Ramos (cell line): ENCODE results near the gene ZNF609.

Experiments
- in situ Hi-C: fragments of 300-500 bp; cut with MboI; formaldehyde crosslinking; loops from one replicate; pipeline ENCODE4 v1.14.3; 2022; ENCODE audit warnings: low sequenced_read_pairs; ENCODE audit not compliant: unreplicated experiment

ZNF609 gene

DNA sequence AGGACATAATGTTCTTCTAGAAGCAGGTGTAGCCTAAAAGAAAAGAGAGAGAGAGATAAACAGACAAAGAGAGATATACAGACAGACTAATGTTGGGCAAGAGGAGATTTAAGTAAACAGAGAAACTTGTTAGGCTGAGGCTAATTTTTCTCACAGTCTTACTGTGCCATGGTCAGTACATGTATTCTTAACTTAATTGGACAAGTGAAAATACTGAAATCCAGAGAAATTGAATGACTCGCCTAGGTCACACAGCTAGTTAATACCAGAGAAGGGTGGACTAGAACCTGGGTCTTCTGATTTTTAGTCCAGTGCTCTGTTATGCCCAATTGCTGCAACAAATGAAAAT, 6.7 kb upstream of the ZNF609 start:
- in situ Hi-C loops, result no loop called here

DNA sequence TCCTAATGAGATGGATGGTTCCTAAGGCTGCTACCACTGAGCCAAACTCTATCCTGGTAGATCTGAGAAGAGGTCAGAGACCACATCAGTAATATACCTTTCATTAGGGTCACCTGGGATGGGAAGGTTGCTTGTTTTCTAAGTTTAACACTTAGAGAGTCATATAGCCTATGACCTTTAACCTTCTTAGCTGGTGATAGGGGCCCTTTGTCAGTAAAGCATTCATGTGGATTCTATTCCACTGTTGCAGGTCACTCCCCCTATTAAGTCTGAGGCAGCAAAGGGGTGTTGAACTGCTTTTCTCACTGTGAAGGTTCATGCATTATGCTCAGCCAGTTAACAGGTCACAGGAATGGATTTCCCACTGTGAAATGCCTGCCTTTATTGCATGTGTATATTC, 6.1 kb upstream of the ZNF609 start:
- in situ Hi-C loops, result no loop called here

DNA sequence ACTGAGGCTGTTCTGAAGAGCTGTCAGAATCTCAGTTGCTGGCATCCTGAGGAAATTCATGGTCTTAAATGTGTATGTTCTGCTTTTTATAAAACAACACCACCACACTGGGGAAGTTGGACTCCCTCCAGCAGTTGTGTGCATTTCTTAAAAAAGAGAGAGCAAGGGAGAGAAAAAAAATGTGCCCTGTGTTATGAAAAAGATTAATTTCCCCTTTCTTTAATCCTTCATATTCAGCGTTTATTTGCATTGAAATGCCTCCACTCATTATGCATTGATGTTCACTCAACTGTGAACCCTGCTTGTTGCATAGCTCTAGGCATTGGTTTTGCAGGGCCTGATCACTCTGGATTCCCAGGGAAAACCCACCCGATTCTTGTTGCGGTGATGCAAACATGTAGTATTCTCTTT, 4.4 kb upstream of the ZNF609 start:
- in situ Hi-C loops, result no loop called here

- in situ Hi-C loops, result no loop called here
Measured at GRCh38 chr15:64456634-64457108, 3.7 kb upstream of the ZNF609 start.

DNA sequence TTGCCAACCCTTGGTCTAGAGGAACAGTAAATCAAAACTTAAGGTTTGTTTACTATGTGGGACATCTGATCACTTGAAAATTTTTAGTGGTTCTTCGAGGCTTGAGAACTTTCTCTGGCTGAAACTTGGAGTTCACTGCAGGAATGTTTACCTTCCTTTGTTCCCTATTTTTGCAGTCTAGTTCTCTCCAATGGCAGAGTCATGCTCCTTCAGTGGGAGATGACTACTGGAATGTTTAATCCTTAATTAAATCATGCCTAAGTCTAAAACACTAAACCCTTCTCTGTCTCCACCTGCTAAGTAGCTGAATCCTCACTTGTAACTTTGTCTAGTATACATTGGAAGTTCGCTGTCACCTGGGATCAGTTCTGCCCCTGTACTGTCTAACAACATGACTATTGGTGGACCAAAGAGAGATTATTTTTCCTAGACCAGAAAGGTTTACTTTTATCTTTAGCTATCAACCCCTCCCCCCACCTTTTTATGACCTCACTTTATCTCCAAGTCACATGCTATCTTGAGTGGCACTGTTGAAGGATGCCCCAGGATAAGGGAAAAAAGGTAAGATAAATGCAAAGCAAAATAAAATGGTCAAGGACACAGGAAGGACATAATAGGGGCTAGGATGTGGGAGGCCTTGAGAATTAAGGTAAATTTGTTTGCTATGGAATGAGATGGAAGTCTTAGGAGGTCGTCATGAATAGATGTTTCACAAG, 1.2 kb upstream of the ZNF609 start:
- in situ Hi-C loops, result no loop called here

- in situ Hi-C loops, result no loop called here
Measured at GRCh38 chr15:64460724-64461720, 644 bp downstream of the ZNF609 start.

DNA sequence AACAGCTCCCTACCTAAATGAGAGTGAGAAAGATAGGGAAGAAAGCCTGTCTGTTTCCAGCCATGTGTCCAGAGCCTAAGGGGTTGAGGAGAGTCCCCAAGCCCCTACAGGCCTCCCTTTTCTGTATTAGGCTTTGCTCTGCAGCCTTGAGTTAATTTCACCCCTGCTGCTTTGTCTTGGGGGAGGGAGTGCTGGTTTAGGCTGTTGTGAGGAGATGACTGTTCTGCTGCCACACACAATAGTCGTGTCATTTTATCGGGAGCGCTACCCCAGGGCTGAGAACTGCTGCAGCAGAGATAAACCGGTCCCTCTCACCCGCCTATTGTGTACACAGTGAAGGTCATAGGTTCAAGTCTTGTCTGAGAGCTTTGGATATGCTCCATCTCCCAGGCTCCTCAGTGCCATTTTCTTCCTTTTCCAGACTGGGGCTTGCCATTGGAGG, 1.4 kb downstream of the ZNF609 start:
- in situ Hi-C loops, result no loop called here

GRCh38 chr15:64462492-64462891, 2.1 kb downstream of the ZNF609 start:
- in situ Hi-C loops, result no loop called here

- in situ Hi-C loops, result no loop called here
Measured at GRCh38 chr15:64464276-64465005, 4.1 kb downstream of the ZNF609 start.

GRCh38 chr15:64466408-64467141, 6.2 kb downstream of the ZNF609 start:
- in situ Hi-C loops, result no loop called here

DNA sequence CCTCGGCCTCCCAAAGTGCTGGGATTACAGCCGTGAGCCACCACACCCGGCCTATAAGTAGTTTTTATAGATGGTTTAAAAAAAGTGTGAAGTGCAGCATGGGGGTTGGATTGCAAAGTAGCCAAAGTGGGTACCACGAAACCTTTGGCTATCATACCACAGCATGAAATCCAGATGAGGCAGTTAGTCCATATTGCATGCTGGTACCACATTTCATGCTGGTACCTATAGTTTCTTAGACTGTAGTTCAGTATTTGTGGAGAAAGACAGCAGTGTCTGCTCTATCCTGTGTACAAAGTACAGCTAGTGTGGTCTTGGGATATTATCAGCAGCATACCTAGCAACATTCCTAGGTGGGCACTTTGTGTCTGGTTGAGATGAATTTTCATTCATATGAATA, 11.8 kb downstream of the ZNF609 start:
- in situ Hi-C loops, result no loop called here

DNA sequence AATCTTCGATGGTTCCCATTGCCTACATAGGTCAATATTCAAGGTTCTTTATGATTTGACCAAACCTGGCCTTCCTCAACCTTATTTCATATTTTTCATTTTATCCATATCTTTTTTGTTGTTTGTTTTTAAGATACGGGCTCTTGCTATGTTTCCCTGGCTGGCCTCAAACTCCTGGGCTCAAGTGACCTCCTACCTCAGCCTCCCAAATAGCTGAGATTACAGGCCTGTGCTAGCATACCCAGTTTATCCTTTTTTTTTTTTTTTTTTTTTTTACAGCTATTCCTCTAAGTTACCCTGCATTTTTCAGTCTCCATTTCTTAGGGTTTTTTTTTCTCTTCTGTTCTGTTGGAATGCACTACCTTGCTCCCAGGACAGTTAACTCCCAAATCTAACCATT, 14.5 kb downstream of the ZNF609 start:
- in situ Hi-C loops, result no loop called here

GRCh38 chr15:64476550-64476949, 16.2 kb downstream of the ZNF609 start:
- in situ Hi-C loops, result no loop called here

DNA sequence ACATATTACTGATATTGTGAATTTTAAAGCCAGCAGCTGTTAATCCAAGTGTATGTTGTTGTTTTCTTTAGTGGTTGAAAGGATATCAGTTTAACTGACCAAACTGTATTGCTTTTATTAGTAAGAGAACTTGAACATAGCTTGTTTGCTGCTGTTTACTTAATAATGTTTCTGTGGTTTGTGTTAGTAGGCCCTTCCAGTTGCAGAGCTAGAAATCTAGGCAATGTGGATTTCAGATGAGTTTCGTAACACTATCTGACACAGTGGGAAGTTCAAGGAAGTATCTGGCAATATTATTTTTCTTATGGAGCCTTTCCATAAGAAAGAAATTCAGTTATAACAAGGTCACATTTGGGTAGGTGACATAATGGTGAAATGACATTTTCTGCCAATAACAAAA, 18.5 kb downstream of the ZNF609 start:
- in situ Hi-C loops, result no loop called here

DNA sequence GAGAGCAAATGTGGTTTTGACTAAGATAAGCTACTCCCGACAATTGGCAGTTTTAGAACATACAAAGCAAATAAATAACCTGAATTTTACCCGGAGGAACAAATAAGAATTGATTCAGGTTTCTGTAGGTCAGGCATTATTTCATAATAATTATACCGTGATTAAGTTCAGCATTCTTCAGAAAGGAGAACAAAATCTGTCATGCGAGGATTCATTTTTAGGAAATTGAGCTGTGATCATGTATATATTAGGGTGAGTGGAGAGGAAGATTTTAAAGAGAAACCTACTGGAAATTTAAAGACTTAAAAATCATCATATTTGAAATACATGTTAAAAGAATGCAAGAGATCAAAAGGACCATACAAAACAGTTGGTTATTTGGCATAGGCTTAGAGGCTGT, 20.5 kb downstream of the ZNF609 start:
- in situ Hi-C loops, result no loop called here

DNA sequence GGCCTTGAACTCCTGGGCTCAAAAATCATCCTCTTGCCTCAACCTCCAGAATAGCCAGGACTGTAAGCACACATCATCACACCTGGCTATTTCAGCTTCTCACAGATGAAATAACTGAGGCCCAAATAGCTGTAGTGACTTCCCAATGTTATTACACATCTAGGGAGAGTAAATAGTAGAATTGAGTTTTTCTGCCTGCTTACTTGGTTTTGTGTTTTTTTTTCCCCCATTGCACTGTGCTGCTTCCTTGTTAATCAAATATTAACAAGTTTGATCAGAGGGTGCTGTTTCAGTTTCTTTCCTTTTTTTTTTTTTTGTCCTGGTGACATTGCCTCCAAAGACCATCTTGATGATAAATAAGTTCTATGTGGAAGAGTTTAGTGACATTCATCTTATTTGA, 23.4 kb downstream of the ZNF609 start:
- in situ Hi-C loops, result no loop called here

DNA sequence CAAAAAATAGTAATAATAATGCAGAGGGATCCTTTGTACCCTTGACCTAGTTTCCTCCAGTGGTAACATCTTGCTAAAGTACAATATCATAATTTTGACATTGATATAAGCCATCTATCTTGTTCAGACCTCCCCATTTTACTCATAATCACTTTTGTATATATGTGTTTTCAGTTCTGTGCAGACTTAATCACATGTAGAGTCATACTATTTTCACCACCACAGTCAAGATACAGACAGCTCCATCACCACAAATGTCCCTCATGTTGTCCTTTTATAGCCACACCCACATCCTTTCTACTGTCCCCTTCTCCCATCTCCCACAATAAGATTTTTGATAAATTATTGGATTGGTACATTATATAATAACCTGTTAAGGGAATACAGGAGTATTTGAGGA, 25.4 kb downstream of the ZNF609 start:
- in situ Hi-C loops, result no loop called here

- in situ Hi-C loops, result no loop called here
Measured at GRCh38 chr15:64490598-64491259, 30.4 kb downstream of the ZNF609 start.

GRCh38 chr15:64493641-64494040, 33.3 kb downstream of the ZNF609 start:
- in situ Hi-C loops, result no loop called here
